HUES6 (cell line): ENCODE data around the gene TRPC6.
A peak's percentile ranks its signal among the peaks of the same experiment; 100 is the strongest.
"Not testable (repeated sequence)": the region's sequence is repeated elsewhere in the genome, so short reads cannot be mapped to it uniquely, and the experiment has no call there.

Source experiments
- H3K27ac ChIP-seq: 2 replicates; pipeline ENCODE4 v1.7.0; 2013; ENCODE audit warnings: low read depth, mild to moderate bottlenecking, low read length, inconsistent platforms
- H3K27me3 ChIP-seq: 2 replicates; pipeline ENCODE4 v1.6.1; 2013; ENCODE audit warnings: low read length; ENCODE audit not compliant: control insufficient read depth, insufficient read depth
- H3K36me3 ChIP-seq: 2 replicates; pipeline ENCODE4 v1.6.1; 2013; ENCODE audit warnings: low read length; ENCODE audit not compliant: control insufficient read depth, insufficient read depth
- H3K4me1 ChIP-seq: 2 replicates; pipeline ENCODE4 v1.6.1; 2013; ENCODE audit warnings: low read length; ENCODE audit not compliant: control insufficient read depth, insufficient read depth
- H3K4me3 ChIP-seq: 2 replicates; pipeline ENCODE4 v1.5.1; 2013; ENCODE audit warnings: low read depth, low read length
- H3K9ac ChIP-seq: one replicate; pipeline ENCODE4 v1.6.1; 2013; ENCODE audit warnings: mild to moderate bottlenecking, low read length
- H3K9me3 ChIP-seq: 2 replicates; pipeline ENCODE4 v1.6.1; 2013; ENCODE audit warnings: low read depth, low read length; ENCODE audit not compliant: control insufficient read depth, insufficient read depth

The TRPC6 gene

GRCh38 chr11:101441747-101442146 is 142.1 kb downstream of the TRPC6 start:
- H3K4me3 ChIP-seq = no peak overlapping the region
- no peak overlapping the region for H3K27ac ChIP-seq
- no peaks in the 10 kb centered on the region for H3K9me3 ChIP-seq
- H3K27me3 ChIP-seq = no peaks in the 10 kb centered on the region
- H3K36me3 ChIP-seq = no peaks in the 10 kb centered on the region
- no peaks in the 10 kb centered on the region for H3K4me1 ChIP-seq
- no peak overlapping the region for H3K9ac ChIP-seq

- Histone ChIP-seq H3K27me3 (no peaks in the 10 kb centered on the region), H3K27ac (no peak overlapping the region), H3K36me3 (no peaks in the 10 kb centered on the region), H3K9me3 (no peaks in the 10 kb centered on the region), H3K9ac (no peak overlapping the region), H3K4me3 (no peak overlapping the region), H3K4me1 (0 out of 2 replicates have a peak, but pooled peaks cover 2% of the 10 kb centered on the region)
Measured at GRCh38 chr11:101439488-101439887, 144.3 kb downstream of the TRPC6 start.

DNA sequence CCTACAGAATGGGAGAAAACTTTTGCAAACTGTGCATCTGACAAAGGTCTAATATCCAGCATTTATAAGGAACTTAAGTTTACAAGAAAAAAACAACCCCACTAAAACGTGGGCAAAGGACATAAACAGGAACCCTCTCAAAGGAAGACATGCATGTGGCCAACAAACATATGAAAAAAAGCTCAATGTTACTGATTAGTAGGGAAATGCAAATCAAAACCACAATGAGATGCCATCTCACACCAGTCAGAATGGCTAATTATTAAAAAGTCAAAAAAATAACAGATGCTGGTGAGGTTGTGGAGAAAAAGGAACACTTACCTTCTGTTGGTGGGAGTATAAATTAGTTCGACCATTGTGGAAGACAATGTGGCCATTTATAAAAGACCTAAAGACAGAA is 145.1 kb downstream of the TRPC6 start:
- not testable (repeated sequence) for H3K4me1 ChIP-seq, H3K27me3 ChIP-seq, H3K9ac ChIP-seq, H3K4me3 ChIP-seq, H3K9me3 ChIP-seq, H3K36me3 ChIP-seq, H3K27ac ChIP-seq

DNA sequence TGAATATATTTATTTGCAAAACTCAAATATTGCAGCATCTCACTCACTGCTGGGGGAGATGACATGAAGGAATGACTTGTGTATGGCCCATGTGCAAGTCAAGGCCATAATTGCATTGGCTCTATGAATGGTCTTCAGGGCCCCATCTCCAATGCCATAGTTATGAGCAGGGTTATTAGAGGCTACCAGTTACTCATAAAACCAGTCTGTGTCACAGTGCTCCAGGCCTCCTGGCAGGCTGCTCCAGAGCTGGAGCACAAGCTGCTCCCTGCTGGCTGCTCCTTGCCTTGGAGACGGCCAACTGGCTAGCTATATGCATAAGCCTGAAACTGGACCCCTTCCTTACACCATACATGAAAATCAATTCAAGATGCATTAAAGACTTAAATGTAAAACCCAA is 145.7 kb downstream of the TRPC6 start:
- no peak overlapping the region for H3K4me3 ChIP-seq
- no peaks in the 10 kb centered on the region for H3K27me3 ChIP-seq
- no peak overlapping the region for H3K9ac ChIP-seq
- H3K9me3 ChIP-seq = no peaks in the 10 kb centered on the region
- H3K27ac ChIP-seq = no peak overlapping the region
- H3K36me3 ChIP-seq = no peaks in the 10 kb centered on the region
- H3K4me1 ChIP-seq = 0 out of 2 replicates have a peak, but pooled peaks cover 2% of the 10 kb centered on the region

- no peaks in the 10 kb centered on the region for H3K27me3 ChIP-seq
- H3K9ac ChIP-seq = no peak overlapping the region
- no peak overlapping the region for H3K27ac ChIP-seq
- no peak overlapping the region for H3K4me3 ChIP-seq
- 0 out of 2 replicates have a peak, but pooled peaks cover 2% of the 10 kb centered on the region for H3K4me1 ChIP-seq
- H3K36me3 ChIP-seq = no peaks in the 10 kb centered on the region
- no peaks in the 10 kb centered on the region for H3K9me3 ChIP-seq
Measured at GRCh38 chr11:101436511-101437142, 147.2 kb downstream of the TRPC6 start.

- Histone ChIP-seq H3K9me3 (no peaks in the 10 kb centered on the region), H3K27ac (no peak overlapping the region), H3K9ac (no peak overlapping the region)
Measured at GRCh38 chr11:101435408-101435973, 148.3 kb downstream of the TRPC6 start.

DNA sequence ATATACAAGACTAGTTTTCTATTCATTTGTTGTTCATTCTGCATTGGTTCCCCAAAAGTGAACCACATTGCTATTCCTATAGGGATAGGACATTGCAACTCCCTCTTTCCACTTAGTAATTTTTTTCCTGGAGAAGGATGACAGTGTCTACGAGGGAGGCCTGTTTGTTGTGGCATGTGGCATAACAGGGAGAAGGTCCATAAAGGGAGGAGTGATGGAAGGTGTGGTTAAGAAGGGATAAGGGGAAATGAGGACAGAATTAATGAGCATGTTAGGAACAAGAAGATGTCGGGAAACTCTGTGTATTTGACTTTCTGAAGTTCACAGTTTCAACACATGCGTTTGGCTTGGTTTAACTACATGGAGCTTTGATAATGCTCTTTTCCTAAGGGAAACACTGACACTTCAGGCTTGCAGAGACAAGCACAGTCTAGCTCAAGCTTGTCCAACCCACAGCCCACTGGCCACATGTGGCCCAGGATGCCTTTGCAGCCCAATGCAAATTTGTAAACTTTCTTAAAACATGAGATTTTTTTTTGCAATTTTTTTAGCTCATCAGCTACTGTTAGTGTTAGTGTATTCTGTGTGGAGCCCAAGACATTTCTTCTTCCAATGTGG is 149.7 kb downstream of the TRPC6 start:
- H3K27ac ChIP-seq = no peak overlapping the region
- H3K9me3 ChIP-seq = no peaks in the 10 kb centered on the region
- no peaks in the 10 kb centered on the region for H3K27me3 ChIP-seq

More at GRCh38 chr11:101435408-101435973, 148.3 kb downstream of the TRPC6 start:
- Histone ChIP-seq H3K4me3 (no peak overlapping the region), H3K36me3 (no peaks in the 10 kb centered on the region), H3K4me1 (peaks cover 9% of the 10 kb centered on the region), H3K27me3 (no peaks in the 10 kb centered on the region)

GRCh38 chr11:101433151-101433550 is 150.7 kb downstream of the TRPC6 start:
- H3K27ac ChIP-seq = no peak overlapping the region
- peaks cover 24% of the 10 kb centered on the region for H3K4me1 ChIP-seq
- no peaks in the 10 kb centered on the region for H3K9me3 ChIP-seq
- H3K4me3 ChIP-seq = no peak overlapping the region
- H3K27me3 ChIP-seq = no peaks in the 10 kb centered on the region
- H3K36me3 ChIP-seq = no peaks in the 10 kb centered on the region
- H3K9ac ChIP-seq = no peak overlapping the region

More for the DNA sequence above, 149.7 kb downstream of the TRPC6 start:
- H3K9ac ChIP-seq = no peak overlapping the region
- H3K4me3 ChIP-seq = no peak overlapping the region
- H3K36me3 ChIP-seq = no peaks in the 10 kb centered on the region
- H3K4me1 ChIP-seq = peaks cover 22% of the 10 kb centered on the region

GRCh38 chr11:101429703-101430540 is 153.9 kb downstream of the TRPC6 start:
- Histone ChIP-seq H3K4me3 (no peak overlapping the region), H3K27me3 (no peaks in the 10 kb centered on the region)

DNA sequence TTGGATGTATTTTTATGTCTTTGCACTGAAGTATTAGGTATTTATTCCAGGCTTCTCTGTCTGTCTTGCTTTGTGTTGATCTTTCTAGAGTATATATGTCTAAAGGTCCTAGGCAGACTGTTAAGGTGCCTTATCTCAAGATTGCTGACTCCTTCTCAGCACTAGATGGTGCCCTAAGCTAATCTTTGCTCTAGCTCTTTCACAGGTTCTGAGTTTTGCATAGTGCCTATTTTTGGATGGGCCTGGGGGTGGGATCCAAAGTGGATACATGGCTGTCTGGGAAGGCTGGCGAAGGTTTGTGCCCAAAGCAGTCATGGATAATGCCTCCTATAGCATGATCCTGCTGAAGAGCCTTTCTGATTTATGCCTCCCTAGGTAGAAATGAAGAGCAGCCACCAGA is 154.9 kb downstream of the TRPC6 start:
- no peaks in the 10 kb centered on the region for H3K27me3 ChIP-seq
- H3K4me1 ChIP-seq = peaks cover 21% of the 10 kb centered on the region
- H3K27ac ChIP-seq = no peak overlapping the region
- peak overlapping the region; percentile 12 for H3K9ac ChIP-seq
- no peak overlapping the region for H3K4me3 ChIP-seq
- no peaks in the 10 kb centered on the region for H3K36me3 ChIP-seq
- H3K9me3 ChIP-seq = no peaks in the 10 kb centered on the region

More at GRCh38 chr11:101429703-101430540, 153.9 kb downstream of the TRPC6 start:
- no peaks in the 10 kb centered on the region for H3K36me3 ChIP-seq
- H3K9ac ChIP-seq = no peak overlapping the region
- H3K4me1 ChIP-seq = peaks cover 21% of the 10 kb centered on the region
- no peaks in the 10 kb centered on the region for H3K9me3 ChIP-seq
- H3K27ac ChIP-seq = no peak overlapping the region

GRCh38 chr11:101407324-101407723 is 176.5 kb downstream of the TRPC6 start:
- no peak overlapping the region for H3K4me3 ChIP-seq
- H3K36me3 ChIP-seq = no peaks in the 10 kb centered on the region
- H3K9me3 ChIP-seq = no peaks in the 10 kb centered on the region
- no peaks in the 10 kb centered on the region for H3K27me3 ChIP-seq
- no peak overlapping the region for H3K27ac ChIP-seq
- no peaks in the 10 kb centered on the region for H3K4me1 ChIP-seq
- no peak overlapping the region for H3K9ac ChIP-seq
